HG02798 (cell line): Measurements from ENCODE around the gene CLDN20.
A peak's percentile ranks its signal among the peaks of the same experiment; 100 is the strongest.
"Not testable (repeated sequence)": the region's sequence is repeated elsewhere in the genome, so short reads cannot be mapped to it uniquely, and the experiment has no call there.

ENCODE experiments used
- ATAC-seq: cut with Tn5 transposase; IDR thresholded peaks from one replicate; pipeline ENCODE4 v1.9.1; 2021; ENCODE audit warnings: mild to moderate bottlenecking; ENCODE audit not compliant: unreplicated experiment, poor library complexity

The CLDN20 gene, protein sequence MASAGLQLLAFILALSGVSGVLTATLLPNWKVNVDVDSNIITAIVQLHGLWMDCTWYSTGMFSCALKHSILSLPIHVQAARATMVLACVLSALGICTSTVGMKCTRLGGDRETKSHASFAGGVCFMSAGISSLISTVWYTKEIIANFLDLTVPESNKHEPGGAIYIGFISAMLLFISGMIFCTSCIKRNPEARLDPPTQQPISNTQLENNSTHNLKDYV

DNA sequence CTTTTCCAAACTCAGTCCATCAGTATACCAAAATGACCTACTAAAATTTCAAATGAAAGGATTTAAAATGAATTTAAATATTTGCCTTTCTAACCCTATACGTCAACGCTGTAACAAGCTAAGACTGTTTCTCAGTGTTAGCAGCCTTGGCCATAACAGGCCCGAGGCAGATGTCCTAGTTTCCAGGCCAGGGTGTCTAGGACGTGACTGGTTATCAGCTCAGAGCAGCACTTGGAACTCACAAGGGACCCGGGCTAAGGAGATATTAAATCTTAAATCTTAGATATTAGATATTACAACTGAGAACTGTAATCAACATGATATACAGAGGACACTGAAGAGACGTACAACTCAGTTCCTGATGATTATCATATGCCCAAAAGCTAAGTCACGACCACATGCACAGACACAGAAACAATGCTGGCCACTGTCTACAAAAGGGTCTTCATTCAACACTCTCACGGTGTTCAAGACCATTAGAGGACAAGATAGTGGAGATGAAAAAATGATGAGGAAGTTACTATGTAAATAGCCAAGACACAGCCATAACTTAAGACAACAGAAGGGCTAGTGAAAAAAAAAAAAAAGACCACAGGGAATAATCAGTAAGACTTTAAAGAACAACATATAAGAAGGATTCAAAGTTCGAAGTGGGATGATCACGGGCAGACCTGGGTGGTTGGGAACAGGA lies at the start of gene CLDN20:
Gene CLDN20 (plus strand): TSS at position 641 of the 691 bp plus-strand sequence. CDS start 11,707 bp downstream, outside the sequence.
- ATAC-seq: no peak

DNA sequence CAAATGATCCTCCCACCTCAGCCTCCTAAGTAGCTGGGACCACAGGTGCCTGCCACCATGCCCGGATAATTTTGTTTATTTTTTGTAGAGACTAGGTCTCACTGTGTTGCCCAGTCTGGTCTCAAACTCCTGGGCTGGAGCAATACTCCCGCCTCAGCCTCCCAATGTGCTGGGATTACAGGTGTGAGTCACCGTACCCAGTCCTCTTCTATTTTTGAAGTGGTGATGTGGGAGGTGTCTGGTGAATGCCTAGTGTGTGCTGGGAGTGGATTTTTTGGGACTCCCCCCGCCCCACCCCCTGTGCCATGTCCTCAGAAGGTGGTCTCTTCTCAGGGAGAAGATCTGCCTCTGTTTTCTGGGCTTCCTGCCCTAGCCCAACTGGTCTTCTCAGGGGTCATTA lies 47.9 kb upstream of the CLDN20 start:
- ATAC-seq: no peak

DNA sequence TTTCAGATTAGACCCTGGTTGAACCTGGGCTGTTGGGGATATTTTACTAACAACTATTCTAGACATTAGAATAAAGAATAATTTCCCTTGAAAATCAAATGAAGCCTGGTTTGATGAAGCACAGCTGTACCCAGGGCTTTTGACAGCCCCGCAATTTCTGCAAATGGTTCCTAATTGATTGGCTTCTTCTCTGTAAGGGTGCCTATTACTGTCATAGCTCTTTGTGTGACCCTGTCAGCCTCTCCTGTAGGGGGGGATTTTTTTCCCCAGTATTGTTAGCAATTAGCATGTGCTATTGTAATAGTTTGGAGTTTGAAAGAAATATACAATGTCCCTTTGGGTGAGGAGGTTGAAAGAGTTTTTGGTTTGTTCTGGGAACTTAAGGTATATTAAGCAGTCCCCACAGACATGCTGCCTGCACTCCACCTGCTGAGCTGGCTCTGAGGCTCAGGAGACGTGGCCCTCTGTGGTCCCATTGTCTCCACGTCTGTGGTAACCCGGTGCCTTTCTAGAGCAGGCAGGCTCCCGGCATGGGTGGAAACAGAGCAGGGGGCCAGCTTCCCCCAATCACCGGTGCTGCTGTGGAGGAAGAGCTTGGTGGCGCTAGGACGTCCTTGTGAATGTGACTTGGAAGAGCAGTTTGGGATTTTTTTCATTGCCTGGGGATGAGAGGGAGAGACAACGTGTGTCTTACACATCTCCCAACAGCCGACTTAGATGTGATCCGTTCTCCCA lies 47.3 kb upstream of the CLDN20 start:
- ATAC-seq: no peak

DNA sequence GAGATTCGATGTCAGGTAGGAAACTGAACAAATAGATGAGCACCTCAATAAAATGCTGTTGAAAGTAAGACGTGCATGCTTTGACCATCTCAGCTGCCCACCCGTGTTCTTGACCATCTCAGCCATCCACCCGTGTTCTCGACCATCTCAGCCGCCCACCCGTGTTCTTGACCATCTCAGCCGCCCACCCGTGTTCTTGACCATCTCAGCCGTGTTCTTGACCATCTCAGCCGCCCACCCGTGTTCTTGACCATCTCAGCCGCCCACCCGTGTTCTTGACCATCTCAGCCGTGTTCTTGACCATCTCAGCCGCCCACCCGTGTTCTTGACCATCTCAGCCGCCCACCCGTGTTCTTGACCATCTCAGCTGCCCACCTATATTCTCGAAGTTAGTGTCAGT lies 45.1 kb upstream of the CLDN20 start:
- not testable (repeated sequence) for ATAC-seq

DNA sequence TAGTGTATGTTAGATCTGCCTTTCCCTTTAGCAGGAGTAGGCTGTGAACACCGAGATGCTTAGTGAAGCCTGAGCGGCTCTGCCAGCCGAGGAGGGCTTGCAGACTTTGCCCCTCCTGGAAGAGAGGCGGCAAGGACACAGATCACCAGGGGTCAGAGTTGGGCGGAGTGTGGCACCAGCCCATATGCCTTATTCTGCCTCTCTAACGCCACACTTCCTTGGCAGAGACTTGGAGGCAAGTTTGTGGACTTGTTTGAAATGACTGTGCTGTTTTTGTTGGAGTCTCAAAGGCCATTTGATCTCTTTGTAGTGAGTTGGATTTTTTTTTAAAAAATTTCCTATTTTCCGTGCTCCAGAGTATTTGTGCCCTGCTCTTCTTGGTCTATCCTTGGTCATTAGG lies 44.5 kb upstream of the CLDN20 start:
- ATAC-seq: no peak

DNA sequence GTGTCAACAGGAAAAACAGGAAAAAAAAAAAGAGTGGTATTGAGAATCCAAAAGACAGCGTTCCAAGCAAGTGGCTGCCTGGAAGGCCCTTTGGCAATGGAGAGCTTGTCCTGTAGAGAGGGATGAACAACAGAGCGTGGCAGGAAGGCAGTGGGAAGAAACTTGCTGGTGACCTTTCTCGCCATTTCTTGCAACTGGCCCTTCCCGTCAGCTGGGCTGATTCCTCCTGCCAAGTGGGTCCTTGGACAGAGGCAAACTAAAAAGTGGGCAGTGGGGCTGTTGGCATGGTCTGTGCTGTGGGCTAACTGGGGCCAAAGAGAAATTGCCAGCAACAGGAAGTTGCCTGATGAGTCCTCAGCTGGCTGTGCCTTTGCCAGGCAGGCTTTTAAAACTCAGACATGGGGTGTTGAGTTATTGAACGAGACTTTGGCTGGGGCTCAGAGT lies 43.9 kb upstream of the CLDN20 start:
- no peak for ATAC-seq

DNA sequence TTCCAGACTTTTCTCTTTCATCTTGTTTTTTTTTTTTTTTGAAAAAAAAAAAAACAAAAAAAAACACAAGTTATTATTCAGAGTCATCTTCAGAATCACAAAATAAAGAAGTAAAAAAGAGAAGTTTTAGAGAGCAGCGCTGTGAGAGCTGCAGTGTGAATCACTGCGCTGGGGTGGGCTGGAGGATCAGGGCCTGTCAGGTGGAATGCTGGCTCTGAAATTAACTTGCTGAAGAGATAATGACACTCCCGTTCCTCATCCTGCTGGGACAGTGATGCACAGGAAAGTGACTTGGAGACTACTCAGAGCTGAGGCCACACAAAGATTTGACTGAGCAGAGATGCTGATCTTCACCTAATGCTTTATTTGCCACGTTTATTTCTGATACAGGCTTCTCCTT lies 42.7 kb upstream of the CLDN20 start:
- no peak for ATAC-seq

DNA sequence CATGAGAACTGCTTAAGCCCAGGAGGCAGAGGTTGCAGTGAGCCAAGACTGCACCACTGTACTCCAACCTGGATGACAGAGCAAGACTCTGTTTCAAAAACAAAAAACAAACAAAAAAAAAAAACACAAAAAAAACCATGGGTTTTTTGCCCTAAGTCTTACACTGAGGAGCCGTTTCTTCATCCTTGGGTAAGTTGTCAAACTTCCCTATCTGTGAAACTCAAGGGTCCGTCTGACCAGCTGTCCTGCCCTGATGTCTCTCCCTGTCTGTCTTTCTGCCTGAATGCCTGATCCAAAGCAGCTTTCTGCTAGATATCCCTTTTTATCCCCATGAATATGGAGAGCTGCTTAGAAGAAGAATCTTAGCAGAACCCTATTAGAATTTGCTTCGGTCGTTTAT lies 41.3 kb upstream of the CLDN20 start:
- ATAC-seq: no peak

DNA sequence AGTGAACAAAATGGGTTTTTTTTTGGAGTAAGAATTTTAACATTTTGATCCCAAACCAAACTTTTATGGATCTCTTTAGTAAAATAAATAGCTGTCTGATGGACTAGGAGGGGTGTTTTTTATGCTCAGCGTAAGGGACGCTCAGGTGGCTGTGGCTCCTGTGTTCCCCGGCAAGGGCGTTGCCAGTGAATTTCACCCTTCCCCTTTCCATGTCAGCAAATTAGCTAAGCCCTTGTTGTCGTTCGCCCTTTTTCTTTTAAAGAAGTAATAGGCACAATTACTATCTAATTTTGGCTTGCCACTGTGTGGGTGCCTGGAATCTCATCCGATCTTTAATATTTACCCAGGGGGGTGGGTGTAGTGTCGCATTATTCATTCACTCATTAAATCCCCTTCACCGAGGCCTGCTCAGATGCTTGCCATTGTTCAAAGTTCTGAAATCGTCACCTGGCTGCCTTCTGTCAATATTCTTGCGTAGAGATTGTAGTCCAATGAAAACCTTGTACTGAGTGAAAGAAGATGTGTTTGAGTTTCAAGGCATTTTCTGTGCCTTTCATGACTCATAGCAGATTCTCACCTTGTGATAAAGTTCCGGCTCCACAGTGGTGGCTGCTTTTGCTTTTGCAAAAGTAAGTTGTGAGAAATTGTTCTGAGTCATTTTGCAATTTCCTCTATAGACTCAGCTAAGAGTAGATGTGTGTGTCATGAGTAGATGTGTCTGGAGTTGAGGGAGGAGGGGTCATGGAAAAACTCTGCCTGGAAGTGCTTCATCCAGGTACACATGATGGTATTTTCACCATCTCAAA lies 40.0 kb upstream of the CLDN20 start:
- peak; percentile 99 for ATAC-seq

DNA sequence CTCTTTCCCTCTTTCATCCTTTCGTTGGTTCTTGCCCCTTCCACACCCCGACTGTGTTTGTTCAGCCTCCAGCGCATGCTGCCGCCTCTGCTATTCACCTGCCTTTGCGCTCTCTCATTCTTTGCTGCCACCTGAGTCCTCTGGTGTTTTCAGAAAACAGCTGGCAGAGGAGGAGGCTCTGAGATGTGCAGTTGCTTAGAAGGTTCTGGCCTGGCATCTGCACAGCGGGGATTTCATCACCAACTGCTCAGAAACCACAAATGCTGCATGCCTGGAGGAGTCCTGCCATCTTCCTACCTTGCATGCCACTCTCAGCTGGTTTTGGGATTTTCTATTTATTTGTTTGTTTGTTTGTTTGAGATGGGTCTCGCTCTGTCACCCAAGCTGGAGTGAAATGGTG lies 39.2 kb upstream of the CLDN20 start:
- ATAC-seq: no peak

DNA sequence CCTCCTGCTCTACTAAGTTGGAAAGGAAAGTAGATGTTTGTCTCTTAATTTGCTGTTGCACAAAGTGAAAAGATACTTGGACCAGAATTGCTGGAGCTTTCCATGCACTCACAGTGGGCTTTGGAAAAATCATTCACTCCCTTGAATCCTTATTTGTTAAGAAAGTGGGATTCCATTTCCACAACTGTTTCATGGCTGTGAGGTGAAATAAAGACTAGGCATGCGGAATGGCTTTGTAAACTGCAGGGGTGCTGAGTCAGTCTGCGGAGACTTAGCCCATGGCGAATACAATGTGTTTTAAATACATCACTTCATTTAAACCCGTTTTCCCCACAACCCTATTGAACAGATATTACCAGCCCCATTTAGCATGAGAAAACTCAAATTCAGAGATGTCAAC lies 36.8 kb upstream of the CLDN20 start:
- ATAC-seq: no peak

DNA sequence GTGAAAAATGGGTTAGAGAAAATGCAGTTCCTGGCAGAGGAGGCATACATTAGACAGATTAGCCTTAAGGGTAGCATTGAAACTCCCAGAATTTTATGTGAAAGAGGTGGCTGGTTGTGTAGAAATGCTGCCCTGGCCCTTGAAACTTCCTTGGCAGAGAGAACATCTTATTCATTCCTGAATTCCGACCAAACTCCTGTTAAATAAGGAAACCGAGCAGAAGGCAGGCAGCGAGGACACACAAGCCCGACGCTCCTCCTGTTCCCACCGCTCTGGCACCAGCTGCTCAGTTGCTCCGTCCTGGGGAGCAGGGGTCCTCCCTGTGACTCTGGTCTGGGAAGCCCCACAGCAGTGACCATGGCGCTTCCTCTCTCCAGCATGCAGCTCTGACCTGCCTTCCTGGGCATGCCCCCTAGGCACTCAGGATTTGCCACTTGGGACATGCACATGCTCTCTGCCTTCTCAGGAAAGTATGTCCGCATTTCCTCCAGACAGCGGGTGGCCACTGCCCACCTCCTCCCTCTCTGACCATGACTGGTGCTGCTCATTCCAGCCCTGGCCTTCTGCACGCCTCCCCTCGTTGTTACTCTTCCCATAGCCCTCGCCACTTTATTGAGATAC lies 35.2 kb upstream of the CLDN20 start:
- no peak for ATAC-seq

DNA sequence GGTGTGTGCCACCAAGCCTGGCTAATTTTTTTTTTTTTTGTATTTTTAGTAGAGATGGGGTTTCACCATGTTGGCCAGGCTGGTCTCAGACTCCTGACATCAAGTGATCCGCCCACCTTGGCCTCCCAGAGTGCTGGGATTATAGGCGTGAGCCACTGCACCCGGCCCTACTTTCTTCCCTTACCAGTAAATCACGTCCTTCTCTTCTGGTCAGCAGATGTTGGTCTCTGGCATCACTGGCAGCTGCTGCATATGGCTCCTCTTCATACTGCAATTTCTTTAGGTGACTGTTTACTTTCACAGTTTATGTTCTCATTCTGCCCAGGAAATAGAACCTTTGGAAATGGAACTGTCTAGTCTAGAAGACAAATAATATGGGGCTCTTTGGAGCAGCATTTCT lies 32.8 kb upstream of the CLDN20 start:
- not testable (repeated sequence) for ATAC-seq

DNA sequence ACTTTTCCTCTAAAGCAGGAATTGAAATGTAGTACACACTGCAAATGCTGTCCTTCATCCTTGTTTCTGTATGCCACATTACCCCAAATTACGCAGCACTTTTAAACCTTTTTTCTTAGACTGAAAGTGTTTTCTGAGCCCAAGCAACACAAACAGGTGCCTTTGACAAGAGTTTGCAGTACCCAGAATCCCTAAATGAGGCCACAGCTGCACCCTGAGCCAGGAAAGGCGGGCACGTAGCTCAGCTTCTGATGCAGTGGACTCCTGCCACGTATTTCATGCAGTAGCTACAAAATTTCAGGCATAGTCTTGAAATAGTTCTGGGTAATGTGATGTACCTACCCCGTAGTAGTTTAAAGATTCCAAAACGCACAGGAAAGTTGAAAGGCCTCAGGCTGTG lies 31.0 kb upstream of the CLDN20 start:
- ATAC-seq: no peak

DNA sequence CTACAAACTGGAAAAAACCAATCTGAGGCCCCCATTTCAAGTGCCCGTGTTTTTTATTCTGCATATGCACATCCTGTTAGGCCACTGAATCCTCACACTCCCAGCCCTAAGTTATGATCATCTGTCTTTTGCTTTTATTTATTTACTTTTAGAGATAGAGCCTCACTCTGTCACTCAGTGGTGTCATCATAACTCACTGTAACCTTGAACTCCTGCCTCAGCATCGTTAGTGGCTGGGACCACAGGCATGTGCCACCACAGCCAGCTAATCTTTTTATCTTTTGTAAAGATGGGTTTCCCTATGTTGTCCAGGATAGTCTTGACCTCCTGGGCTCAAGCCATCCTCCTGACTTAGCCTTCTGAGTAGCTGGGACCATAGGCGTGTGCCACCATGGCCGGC lies 29.6 kb upstream of the CLDN20 start:
- ATAC-seq: no peak

DNA sequence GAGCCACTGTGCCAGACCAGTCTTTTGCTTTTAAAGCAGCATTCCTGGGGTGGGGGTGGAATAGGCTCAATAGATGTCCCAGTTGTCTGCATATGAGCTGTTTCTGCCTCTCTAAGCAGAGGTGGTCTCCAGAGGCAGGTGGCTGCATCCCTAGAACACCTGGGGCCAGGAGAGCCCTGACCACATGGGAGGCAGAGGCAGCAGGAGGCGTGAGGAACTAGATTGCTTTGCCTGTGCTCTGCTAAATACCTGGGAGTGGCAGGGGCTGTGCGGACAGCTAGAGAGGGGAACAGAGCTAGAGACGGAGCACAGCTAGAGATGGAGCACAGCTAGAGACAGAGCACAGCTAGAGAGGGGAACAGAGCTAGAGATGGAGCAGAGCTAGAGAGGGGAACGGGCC lies 29.1 kb upstream of the CLDN20 start:
- no peak for ATAC-seq

DNA sequence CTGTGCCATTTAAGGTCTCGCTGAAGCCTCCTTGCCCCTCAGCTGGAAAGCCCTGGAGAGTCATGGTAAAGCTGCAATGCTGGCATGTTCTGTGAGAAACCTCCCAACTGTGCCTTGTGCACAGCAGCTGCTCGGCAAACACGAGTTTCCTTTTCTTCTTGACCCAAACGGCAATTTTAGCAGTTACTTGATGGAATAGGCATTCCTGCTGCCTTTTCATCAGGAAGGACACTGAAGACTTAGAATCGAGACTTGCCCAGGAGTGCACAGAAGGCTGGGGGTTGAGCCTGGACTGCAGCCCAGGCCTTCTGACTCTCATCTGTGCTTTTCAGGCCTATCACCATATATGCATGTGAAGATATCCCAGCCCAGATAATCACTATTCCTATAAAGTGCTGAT lies 28.7 kb upstream of the CLDN20 start:
- ATAC-seq: no peak

DNA sequence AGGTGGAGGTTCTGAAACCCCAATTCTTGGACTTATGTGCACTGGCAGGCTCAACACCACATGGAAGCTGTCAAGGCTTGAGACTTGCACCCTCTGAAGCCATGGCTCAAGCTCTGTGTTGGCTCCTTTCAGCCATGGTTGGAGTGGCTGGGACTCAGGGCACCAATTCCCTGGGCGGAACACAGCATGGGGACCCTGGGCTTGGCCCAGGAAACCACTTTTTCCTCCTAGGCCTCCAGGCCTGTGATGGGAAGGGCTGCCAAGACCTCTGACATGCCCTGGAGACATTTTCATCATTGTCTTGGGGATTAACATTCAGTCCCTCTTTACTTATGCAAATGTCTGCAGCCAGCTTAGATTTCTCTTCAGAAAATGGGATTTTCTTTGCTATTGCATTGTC lies 26.2 kb upstream of the CLDN20 start:
- no peak for ATAC-seq

DNA sequence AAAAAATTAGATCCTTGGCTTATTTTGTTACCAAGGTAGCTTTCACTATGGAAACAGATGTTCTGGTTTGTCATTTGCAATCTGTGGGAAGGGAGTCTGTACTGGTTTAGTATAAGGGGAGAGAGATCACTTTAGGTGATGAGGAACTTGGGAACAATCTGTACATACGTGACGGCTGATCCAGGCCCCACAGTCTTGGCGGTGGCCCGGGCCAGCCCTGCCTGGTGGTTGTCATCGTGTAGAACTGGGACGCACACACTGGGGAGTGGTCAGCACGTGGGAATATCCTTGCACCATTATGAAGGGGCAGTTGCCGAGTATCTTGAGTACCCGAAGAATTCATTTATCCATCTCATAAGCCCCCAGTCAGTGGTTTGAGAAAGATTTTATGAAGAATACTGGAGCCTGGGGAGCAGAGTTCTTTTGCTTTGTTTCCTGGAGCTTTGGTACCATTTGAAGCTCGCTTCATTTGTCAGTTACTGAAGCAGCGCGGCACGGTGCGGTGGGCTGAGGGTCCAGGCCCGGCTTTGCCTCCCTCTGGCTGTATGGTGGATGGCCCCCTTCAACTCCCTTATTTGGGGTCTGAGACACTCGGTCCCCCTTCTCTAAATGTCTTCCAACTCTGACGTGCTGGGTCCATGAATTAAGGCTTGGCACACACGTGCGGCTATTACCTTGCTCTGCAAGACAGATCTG lies 22.8 kb upstream of the CLDN20 start:
- ATAC-seq: no peak

DNA sequence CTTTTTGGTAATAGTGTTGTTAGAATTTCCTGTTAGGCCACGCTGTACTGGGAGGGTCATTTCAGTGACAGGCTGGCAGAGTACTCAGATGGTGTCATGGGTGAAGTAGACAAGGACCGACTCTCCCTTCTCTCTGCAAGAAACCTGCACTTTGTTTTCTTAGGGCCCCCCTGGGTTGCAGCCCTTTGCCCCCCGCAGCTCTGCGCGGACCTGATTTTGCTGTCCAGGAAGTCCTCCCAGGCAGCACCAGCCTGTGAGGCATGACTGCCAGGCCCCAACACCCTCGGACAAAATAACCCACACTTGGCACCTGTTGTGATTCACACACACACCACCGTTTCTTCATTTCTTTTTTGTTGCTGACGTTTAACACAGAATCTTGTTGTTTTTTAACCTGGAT lies 21.8 kb upstream of the CLDN20 start:
- ATAC-seq: no peak
